Kidney epithelial cell (primary cell): Measurements from ENCODE around the gene CCDC17. TPM values are rescaled to one million over a fixed set of nuclear protein-coding genes. Genes with fewer than 3 reads are reported as not detected.

ENCODE experiments used
- DNase-seq: peaks from one replicate; pipeline ENCODE4 v3.0.0-alpha.2; 2010; ENCODE audit warnings: low read depth
- H3K27me3 ChIP-seq: 2 replicates; pipeline ENCODE4 v1.6.0; 2011; ENCODE audit warnings: low read length; ENCODE audit not compliant: control insufficient read depth, insufficient read depth
- H3K36me3 ChIP-seq: 2 replicates; pipeline ENCODE4 v1.5.1; 2011; ENCODE audit warnings: low read length; ENCODE audit not compliant: control insufficient read depth, insufficient read depth
- H3K4me3 ChIP-seq: 2 replicates; pipeline ENCODE4 v1.5.1; 2011; ENCODE audit warnings: low read depth, mild to moderate bottlenecking, control low read depth, low read length
- total RNA-seq: library from RNA; depleted of rRNA; stranded (reverse); fragments of >200 nt; gene quantifications from 2 replicates; pipeline ENCODE4 v1.2.3, GENCODE V29; 2015
- TF ChIP-seq, protein P1 (sequence below): IDR thresholded peaks from 2 replicates; pipeline ENCODE4 v1.5.1; 2011; ENCODE audit warnings: mild to moderate bottlenecking, moderate library complexity, low read length, control low read depth, inconsistent platforms; ENCODE audit not compliant: insufficient read depth, poor library complexity, severe bottlenecking

CCDC17 gene
- total RNA-seq = 0.33 and 1.3 TPM in 2 replicates

DNA sequence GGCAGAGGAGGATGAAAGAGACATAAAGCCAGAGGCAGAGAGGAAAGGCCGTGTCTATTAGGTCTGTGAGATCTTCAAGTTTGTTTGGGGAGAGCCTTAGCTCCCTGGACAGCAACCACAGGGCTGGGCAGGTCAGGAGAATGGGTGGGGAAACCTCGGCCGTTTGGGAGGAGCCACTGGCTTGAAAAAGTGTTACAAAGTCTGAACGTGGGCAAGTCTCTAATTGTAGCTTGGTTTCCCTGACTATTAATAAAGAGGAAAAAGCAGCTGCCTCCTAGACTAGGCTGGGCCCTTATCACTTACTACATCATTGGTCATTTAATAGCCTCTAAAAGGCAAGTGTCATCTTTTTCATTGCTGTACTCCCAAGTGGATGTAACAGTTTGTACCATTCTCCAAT is at the start of gene CCDC17:
Gene CCDC17, minus strand, starts transcription at position 83 of the 400 bp plus-strand sequence. CDS start 145 bp downstream, outside the sequence.
- H3K27me3 ChIP-seq = no peaks in the 10 kb centered on the region
- TF ChIP-seq, protein P1, sequence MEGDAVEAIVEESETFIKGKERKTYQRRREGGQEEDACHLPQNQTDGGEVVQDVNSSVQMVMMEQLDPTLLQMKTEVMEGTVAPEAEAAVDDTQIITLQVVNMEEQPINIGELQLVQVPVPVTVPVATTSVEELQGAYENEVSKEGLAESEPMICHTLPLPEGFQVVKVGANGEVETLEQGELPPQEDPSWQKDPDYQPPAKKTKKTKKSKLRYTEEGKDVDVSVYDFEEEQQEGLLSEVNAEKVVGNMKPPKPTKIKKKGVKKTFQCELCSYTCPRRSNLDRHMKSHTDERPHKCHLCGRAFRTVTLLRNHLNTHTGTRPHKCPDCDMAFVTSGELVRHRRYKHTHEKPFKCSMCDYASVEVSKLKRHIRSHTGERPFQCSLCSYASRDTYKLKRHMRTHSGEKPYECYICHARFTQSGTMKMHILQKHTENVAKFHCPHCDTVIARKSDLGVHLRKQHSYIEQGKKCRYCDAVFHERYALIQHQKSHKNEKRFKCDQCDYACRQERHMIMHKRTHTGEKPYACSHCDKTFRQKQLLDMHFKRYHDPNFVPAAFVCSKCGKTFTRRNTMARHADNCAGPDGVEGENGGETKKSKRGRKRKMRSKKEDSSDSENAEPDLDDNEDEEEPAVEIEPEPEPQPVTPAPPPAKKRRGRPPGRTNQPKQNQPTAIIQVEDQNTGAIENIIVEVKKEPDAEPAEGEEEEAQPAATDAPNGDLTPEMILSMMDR = no peak
- DNase-seq = no peak
- no peak within 1 kb of the TSS for H3K4me3 ChIP-seq
- H3K36me3 ChIP-seq = peaks cover 8% of the 10 kb centered on the region

DNA sequence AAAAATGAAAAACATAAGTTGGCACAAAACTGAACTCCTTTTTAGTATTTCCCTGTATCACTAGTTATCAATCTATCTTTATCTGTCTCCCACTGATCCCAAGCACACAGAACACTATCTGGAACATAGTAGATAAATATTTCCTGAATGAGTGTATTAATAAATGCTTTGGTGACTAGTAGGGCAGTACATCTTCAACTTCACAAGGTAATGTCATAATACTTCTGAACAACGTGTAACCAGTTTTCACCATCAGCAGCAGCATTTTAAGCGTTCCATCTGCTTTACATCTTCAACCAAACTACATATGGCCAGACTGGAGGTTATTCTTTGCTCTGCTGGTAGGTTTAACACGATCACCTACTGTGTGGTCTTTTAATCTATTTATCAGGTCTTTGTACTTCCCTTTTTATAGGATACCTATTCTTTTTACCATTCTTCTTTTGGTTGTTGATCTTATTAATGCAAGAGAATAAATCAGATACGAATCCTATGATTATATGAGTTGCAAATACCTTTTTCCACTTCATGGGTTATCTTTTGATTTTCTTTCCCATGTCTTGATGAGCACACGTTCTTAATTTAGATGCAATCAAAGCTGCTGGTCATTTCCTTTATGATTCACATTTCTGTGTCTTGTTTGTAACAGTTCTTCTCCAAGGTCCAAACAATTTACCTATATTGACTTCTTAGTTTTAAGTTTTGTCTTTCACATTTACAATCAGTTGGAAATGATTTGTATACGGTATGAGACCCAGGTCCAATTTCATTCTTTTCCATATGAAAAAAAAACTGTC is 46.2 kb upstream of the CCDC17 start:
- Histone ChIP-seq H3K4me3 (no peak overlapping the region), H3K36me3 (no peaks in the 10 kb centered on the region), H3K27me3 (no peaks in the 10 kb centered on the region)
- TF ChIP-seq, protein P1 = no peak
- no peak for DNase-seq

DNA sequence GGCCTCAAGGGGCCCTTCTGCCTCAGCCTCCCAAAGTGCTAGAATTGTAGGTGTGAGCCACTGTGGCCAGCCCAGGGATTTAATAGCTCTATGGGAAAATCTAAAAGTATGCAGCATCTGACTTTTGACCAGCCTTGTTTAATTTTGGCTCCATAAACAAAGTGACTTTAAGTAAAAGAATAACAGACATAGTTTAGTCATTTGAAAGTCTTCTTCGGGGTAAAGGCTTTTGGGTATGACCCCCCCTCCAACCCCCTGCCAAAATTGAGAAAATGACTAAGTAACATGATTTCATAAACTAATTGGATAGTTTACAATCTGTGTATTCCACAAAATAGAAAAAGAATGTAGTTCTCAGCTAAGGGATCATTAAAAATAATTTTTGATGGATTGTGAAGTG is 45.5 kb upstream of the CCDC17 start:
- Histone ChIP-seq H3K27me3 (no peaks in the 10 kb centered on the region), H3K36me3 (no peaks in the 10 kb centered on the region), H3K4me3 (no peak overlapping the region)
- TF ChIP-seq, protein P1 = no peak
- no peak for DNase-seq

DNA sequence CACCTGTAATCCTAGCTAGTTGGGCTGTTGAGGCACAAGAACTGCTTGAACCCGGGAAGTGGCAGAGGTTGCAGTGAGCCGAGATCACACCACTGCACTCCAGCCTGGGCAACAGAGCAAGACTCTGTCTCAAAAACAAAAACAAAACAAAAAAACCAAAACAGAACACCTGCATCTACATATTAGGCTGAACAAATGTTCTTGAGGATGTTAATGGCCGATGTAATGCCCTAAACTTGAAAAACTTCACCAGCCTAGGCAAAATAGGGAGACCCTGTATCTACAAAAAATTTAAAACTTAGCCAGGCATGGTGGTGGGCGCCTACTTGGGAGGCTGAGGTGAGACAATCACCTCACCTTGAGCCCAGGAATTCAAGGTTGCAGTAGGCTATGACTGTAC is 44.7 kb upstream of the CCDC17 start:
- Histone ChIP-seq H3K36me3 (no peaks in the 10 kb centered on the region), H3K27me3 (no peaks in the 10 kb centered on the region), H3K4me3 (no peak overlapping the region)
- TF ChIP-seq, protein P1 = no peak
- DNase-seq = no peak

DNA sequence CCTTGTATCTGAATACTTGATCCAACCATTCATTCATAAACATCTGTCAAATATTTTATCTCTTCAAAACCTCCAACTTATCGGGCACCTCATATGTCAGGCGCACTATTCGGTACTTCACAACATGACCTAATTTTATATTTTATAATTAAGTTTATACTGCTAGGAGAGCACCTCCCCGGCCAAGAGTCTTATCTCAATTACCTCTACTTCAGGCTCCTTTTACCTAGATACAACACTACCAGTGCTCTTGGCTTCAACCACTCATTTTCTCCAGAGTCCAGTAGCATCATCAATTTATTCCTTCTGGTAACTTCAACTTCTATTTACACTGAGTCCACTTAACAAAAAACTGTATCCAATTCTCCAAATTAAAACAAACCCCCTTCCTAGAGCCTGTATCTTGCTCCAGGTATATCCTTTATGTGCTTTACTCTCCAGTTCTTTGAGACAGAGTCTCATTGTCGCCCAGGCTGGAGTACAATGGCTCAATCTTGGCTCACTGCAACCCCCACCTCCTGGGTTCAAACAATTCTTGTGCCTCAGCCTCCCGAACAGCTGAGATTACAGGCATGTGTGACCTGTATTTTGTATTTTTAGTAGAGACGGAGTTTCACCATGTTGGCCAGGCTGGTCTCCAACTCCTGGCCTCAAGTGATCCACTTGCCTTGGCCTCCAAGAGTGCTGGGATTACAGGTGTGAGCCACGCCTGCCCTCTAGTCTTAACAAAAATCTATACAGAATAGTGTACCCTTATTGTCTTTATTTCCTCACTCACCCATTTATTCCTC is 43.7 kb upstream of the CCDC17 start:
- DNase-seq = no peak
- Histone ChIP-seq H3K4me3 (no peak overlapping the region), H3K36me3 (no peaks in the 10 kb centered on the region), H3K27me3 (no peaks in the 10 kb centered on the region)
- TF ChIP-seq, protein P1 = no peak
